Retinal pigment epithelial cell (primary cell): Measurements from ENCODE around the gene CGN.
A peak's percentile ranks its signal among the peaks of the same experiment; 100 is the strongest.

Source experiments
- DNase-seq: peaks from one replicate; pipeline ENCODE4 v3.0.0-alpha.2; 2010; ENCODE audit warnings: low read depth
- H3K4me3 ChIP-seq: 2 replicates; pipeline ENCODE4 v1.5.1; 2011; ENCODE audit warnings: mild to moderate bottlenecking, low read length, control low read depth, moderate library complexity
- TF ChIP-seq, protein P1 (sequence below): conservative IDR thresholded peaks from 2 replicates; pipeline ENCODE4 v1.5.1; 2011; ENCODE audit warnings: low read depth, low read length, control low read depth, inconsistent platforms

CGN gene

DNA sequence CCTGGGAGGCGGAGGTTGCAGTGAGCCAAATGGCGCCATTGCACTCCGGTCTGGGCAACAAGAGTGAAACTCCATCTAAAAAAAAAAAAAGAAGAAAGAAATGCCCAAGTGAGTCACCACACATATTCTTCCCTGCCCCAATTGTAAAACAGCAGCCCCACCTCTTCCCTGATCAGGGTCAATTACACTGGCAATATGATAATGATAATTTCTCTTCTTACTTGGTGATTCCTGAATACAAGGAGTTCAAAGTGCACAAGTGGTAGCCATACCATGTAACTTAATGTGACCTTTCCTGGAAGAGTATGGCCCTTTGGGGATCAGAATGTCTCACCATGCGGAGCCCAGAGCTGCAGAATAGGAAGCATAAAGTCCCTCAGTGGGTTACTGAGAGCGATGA, 11.8 kb upstream of the CGN start:
- no peak for DNase-seq
- TF ChIP-seq, protein P1, sequence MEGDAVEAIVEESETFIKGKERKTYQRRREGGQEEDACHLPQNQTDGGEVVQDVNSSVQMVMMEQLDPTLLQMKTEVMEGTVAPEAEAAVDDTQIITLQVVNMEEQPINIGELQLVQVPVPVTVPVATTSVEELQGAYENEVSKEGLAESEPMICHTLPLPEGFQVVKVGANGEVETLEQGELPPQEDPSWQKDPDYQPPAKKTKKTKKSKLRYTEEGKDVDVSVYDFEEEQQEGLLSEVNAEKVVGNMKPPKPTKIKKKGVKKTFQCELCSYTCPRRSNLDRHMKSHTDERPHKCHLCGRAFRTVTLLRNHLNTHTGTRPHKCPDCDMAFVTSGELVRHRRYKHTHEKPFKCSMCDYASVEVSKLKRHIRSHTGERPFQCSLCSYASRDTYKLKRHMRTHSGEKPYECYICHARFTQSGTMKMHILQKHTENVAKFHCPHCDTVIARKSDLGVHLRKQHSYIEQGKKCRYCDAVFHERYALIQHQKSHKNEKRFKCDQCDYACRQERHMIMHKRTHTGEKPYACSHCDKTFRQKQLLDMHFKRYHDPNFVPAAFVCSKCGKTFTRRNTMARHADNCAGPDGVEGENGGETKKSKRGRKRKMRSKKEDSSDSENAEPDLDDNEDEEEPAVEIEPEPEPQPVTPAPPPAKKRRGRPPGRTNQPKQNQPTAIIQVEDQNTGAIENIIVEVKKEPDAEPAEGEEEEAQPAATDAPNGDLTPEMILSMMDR: no peak
- H3K4me3 ChIP-seq: no peak overlapping the region

DNA sequence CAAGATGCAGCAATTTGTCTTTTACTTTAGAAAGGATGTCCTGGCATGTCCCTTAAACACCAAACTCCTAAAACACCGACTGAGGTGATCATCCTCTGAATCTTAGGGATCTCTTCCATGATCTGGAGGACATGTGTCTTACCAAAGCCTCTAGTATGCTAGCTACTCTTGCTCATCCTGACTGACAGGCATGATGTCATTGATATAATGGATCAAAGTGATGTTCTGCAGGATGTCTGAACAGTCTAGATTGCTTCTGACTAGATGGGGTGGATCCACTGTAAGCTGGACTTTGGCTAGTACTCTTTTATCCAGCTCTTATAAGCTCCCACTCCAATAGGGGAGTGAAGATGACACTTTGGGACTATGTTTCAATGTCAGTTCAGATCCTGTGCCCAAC, 11.3 kb upstream of the CGN start:
- TF ChIP-seq, protein P1: no peak
- DNase-seq: no peak
- H3K4me3 ChIP-seq: no peak overlapping the region

DNA sequence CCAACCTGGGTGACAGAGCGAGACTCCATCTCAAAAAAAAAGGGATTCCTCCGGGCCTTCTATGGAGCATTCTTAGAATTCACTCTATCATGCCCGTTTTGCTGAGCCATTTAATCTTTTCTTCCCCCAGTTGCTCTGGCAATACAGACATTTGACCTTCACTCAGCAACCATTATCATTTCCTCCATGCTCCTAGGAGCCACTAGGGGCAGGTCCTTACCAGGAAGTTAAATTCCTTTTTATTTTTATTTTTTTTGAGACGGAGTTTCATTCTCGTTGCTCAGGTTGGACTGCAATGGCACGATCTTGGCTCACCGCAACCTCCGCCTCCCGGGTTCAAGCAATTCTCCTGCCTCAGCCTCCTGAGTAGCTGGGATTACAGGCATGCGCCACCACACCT, 9.7 kb upstream of the CGN start:
- H3K4me3 ChIP-seq: no peak overlapping the region
- TF ChIP-seq, protein P1: peak; percentile 37
- no peak for DNase-seq

DNA sequence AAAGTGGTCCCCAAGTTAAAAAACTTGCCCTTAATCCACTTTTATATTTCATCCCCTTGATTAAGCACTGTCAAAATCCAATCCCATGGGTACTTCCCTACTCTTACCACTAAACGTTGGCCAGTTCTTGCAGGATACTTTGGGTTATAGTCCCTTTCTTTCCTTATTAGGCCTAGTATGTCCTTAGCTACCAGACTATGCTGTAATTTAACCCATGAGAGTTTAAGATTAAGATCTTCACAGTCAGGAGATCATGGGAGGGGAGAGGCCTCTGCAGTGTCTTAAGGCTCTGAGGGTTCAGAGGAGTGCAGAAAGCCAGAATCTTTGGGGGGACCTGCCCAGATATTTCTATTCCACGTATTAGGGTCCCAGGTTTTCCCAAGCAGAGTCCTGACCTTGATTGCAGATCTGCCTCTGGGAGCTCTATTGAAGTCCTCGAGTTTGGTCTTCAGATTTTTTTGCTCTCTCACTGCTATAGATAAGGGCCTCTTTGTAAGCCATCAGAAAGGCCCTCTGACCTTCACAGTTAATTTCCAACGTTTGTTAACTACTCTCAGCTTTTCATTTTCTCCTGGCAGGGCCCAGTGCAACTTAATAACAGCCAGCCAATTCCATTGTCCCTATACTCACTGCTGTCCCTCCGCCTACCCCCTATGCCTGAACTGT, 9.0 kb upstream of the CGN start:
- TF ChIP-seq, protein P1: no peak
- no peak overlapping the region for H3K4me3 ChIP-seq
- no peak for DNase-seq

DNA sequence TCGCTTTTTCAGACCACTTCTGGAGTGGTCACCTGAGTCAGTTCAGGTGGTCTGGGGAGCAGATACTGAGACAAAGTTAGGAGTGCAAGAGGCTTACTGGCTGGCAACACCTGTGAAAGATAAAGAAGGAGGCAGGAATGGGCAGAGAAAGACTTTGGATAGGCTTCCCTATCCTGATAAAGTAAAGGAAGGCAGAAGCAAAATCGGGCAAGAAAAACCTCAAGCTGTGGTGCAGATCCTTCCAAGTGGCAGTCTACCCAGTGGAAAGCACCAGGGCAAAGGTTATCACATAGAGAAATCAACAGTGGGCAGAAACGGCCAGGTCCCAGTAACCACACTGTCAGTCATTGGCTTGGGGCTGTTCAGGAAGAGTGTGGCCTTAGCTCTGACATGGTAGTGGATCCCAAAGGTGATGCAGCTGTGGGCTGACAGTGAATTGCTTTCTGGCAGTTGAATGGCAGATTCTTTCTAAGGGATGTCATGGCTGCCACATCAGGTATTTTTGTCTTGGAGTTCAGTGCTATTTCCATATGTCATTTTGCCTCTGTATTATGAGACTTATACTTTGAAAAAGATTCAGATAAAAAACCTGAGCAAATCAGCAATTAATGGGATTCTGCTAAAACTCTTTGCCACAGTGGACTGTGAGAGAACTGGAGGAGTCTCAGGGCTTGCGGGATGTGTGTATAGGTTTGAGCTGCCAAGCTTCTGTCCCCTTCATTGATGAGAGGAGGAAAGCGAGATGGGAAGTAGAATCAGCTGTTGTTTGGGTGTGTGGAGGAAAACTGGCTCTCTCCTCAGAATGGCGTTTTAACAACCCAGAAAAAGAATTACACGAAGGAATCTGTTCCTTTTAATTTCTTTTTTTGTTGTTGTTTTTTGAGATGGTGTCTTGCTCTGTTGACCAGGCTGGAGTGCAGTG, 8.1 kb upstream of the CGN start:
- TF ChIP-seq, protein P1: no peak
- no peak overlapping the region for H3K4me3 ChIP-seq
- no peak for DNase-seq

DNA sequence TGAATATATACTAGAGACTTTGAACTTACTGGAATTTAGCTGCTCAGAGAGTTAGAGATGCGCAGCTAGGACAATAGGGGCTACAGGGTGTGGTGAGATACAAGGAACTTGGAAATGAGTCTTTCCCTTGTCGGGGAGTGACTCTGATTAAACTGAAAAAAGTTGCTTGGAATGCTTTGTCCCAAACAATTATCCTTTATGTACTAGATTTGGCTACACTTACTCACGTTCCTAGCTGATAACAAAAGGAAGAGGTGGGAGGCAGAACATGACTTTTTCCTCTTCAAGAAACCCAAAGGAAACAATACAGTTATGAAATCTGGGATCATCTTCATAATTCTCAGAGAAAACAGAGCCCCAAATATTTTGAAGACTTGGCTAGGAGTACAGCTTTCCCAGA, 6.9 kb upstream of the CGN start:
- TF ChIP-seq, protein P1: no peak
- no peak overlapping the region for H3K4me3 ChIP-seq
- no peak for DNase-seq

DNA sequence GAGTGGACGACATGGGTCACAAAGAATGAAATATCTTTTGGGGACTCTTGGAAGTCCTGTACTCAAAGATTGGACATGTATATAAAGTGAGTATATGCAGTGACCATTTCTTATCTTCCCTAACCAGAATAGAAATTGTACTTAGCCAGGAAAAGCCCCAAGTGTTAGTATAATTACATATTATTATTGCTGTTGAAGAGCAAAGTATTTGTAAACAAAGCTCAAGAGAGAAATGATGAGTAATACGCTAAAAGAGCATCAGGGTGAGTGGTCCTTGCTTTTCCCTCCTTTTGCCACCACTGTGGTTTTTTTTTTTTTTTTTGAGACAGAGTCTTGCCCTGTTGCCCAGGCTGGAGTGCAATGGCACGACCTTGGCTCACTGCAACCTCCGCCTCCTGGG, 6.4 kb upstream of the CGN start:
- no peak overlapping the region for H3K4me3 ChIP-seq
- DNase-seq: no peak
- TF ChIP-seq, protein P1: no peak
